Mesothelial cell of epicardium (in vitro differentiated cells): ENCODE measurements around the gene QKI. TPM values are rescaled to one million over a fixed set of nuclear protein-coding genes. Genes with fewer than 3 reads are reported as not detected.
"Not testable (repeated sequence)": the region's sequence is repeated elsewhere in the genome, so short reads cannot be mapped to it uniquely, and the experiment has no call there.

Experiments
- DNase-seq, 2 experiments: peaks; one replicate each; pipeline ENCODE4 v3.0.0; 2021; ENCODE audit warnings: low spot score in 2 of 2; ENCODE audit not compliant: unreplicated experiment in 2 of 2
- H3K27ac Mint-ChIP-seq: 2 replicates; pipeline ENCODE4 v1.8.0; 2021; ENCODE audit warnings: mixed read lengths
- H3K27me3 Mint-ChIP-seq: 2 replicates; pipeline ENCODE4 v1.8.0; 2021; ENCODE audit warnings: low read depth, mixed read lengths
- H3K36me3 Mint-ChIP-seq: 2 replicates; pipeline ENCODE4 v1.8.0; 2021; ENCODE audit warnings: mixed read lengths
- H3K4me1 Mint-ChIP-seq: 2 replicates; pipeline ENCODE4 v1.8.0; 2021; ENCODE audit warnings: mixed read lengths
- H3K4me3 Mint-ChIP-seq: 2 replicates; pipeline ENCODE4 v1.8.0; 2021; ENCODE audit warnings: mild to moderate bottlenecking, moderate library complexity, mixed read lengths
- H3K9me3 Mint-ChIP-seq: 2 replicates; pipeline ENCODE4 v1.8.0; 2021; ENCODE audit warnings: mixed read lengths
- CTCF ChIP-seq: fragments of 200-600 bp; sonication (generic); IDR thresholded peaks from one replicate; pipeline ENCODE4 v1.5.0; 2021; ENCODE audit warnings: antibody characterized with exemption; ENCODE audit not compliant: unreplicated experiment
- total RNA-seq: library from RNA; stranded (reverse); gene quantifications from 3 replicates; pipeline ENCODE4 v1.2.1, GENCODE V29; 2021

QKI gene
- total RNA-seq, 1 donor from 2014 or later: 133 TPM

- Mint-ChIP-seq H3K4me1 (peaks cover 34% of the 10 kb centered on the region), H3K36me3 (no peaks in the 10 kb centered on the region), H3K9me3 (no peaks in the 10 kb centered on the region), H3K27ac (peak overlapping the region; percentile 5), H3K4me3 (no peak overlapping the region), H3K27me3 (no peaks in the 10 kb centered on the region)
- TF ChIP-seq CTCF: no peak
- no peak for DNase-seq
Observed at GRCh38 chr6:163429858-163430448, 15.4 kb downstream of the QKI start.

GRCh38 chr6:163432300-163432699 is 17.8 kb downstream of the QKI start:
- no peak overlapping the region for H3K4me3 Mint-ChIP-seq
- no peak for TF ChIP-seq CTCF
- DNase-seq: no peak
- no peaks in the 10 kb centered on the region for H3K36me3 Mint-ChIP-seq
- peaks cover 29% of the 10 kb centered on the region for H3K4me1 Mint-ChIP-seq
- no peaks in the 10 kb centered on the region for H3K27me3 Mint-ChIP-seq
- H3K9me3 Mint-ChIP-seq: no peaks in the 10 kb centered on the region
- H3K27ac Mint-ChIP-seq: no peak overlapping the region

DNA sequence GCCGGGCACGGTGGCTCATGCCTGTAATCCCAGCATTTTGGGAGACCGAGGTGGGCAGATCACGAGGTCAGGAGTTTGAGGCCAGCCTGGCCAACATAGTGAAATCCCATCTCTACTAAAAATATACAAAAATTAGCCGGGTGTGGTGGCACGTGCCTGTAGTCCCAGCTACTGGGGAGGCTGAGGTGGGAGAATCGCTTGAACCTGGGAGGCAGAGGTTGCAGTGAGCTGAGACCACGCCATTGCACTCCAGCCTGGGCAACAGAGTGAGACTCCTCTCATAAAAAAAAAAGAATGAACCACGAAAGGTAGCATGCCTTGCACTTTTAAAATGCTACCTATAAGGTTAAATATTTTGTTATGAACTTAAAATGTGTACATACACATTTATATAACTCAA is 19.0 kb downstream of the QKI start:
- H3K9me3 Mint-ChIP-seq, DNase-seq, H3K27ac Mint-ChIP-seq, H3K4me3 Mint-ChIP-seq, H3K36me3 Mint-ChIP-seq, H3K27me3 Mint-ChIP-seq: not testable (repeated sequence)
- peaks cover 26% of the 10 kb centered on the region for H3K4me1 Mint-ChIP-seq

DNA sequence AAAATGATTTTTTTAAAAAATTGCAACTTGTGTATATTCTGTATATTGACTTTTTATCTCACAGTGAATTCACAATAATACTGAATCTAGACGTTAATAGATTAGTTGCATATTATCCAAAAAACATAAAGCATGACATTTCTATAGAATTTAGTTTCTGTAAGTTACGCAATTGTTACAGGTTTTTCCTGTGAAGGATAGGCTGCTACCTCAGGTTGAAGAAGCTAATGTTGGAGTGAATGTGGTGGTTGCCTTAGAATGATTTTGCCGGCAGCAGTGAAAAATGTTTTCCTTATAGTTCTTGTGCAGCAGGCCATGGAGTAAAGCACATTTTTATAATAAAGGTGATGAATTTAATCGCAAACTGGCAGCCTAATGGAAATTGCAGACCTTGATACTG is 20.5 kb downstream of the QKI start:
- no peak for DNase-seq
- Mint-ChIP-seq H3K4me3 (no peak overlapping the region), H3K36me3 (no peaks in the 10 kb centered on the region), H3K9me3 (no peaks in the 10 kb centered on the region), H3K27ac (no peak overlapping the region), H3K27me3 (no peaks in the 10 kb centered on the region), H3K4me1 (peaks cover 20% of the 10 kb centered on the region)
- no peak for TF ChIP-seq CTCF

DNA sequence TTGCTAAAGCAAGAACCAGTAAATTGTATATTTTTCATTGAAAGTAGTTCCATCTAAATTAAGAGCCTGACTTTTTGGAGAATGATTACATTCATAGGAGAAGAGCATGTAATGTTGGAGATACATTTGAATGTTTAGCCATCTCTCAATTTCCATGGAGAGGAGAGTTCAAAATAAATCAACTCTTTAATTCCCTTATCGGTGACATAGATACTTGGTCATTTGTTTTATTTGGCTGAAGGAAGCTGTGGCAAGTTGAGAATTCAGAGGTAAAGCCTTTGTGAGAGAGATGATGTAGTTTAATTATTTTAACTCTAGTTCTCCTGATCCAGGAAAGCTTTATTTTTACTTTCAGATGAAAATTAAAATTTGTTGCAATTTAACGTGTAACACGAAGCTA is 22.3 kb downstream of the QKI start:
- no peaks in the 10 kb centered on the region for H3K27me3 Mint-ChIP-seq
- no peaks in the 10 kb centered on the region for H3K36me3 Mint-ChIP-seq
- TF ChIP-seq CTCF: no peak
- H3K27ac Mint-ChIP-seq: no peak overlapping the region
- peaks cover 8% of the 10 kb centered on the region for H3K4me1 Mint-ChIP-seq
- no peak for DNase-seq
- no peaks in the 10 kb centered on the region for H3K9me3 Mint-ChIP-seq
- H3K4me3 Mint-ChIP-seq: no peak overlapping the region

DNA sequence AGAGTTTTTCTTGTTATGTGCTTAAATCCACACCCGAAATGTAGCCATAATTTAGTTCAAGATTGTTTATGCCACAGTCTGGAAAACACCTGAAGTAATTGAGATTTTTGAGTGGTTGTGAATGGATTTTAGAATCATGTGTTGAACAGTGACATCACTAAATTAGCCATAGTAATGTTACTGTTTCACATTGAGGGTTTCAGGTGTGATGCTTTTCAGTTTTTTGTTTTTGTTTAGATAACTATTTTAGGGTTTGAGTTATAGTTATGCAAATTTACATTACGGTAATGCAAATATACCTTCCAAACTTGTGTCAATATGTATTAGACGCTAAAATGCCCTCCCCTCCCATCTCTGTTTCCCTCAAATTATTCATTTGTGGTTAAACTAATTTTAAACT is 22.9 kb downstream of the QKI start:
- H3K9me3 Mint-ChIP-seq: no peaks in the 10 kb centered on the region
- peaks cover 8% of the 10 kb centered on the region for H3K4me1 Mint-ChIP-seq
- DNase-seq: no peak
- no peak overlapping the region for H3K27ac Mint-ChIP-seq
- no peaks in the 10 kb centered on the region for H3K27me3 Mint-ChIP-seq
- no peak overlapping the region for H3K4me3 Mint-ChIP-seq
- H3K36me3 Mint-ChIP-seq: no peaks in the 10 kb centered on the region
- TF ChIP-seq CTCF: no peak
